Loucy (cell line): ENCODE data around the gene TTC21B.

Experiments
- EZH2phosphoT487 ChIP-seq: fragments of 200-600 bp; IDR thresholded peaks from 2 replicates; pipeline ENCODE4 v1.6.1; 2018; ENCODE audit warnings: antibody characterized with exemption, mild to moderate bottlenecking, moderate library complexity, borderline replicate concordance
- TF ChIP-seq, protein P1 (sequence below): fragments of 200-600 bp; sonication (generic); conservative IDR thresholded peaks from 2 replicates; pipeline ENCODE4 v1.5.1; 2014; ENCODE audit warnings: mild to moderate bottlenecking, antibody characterized with exemption, low read length

DNA sequence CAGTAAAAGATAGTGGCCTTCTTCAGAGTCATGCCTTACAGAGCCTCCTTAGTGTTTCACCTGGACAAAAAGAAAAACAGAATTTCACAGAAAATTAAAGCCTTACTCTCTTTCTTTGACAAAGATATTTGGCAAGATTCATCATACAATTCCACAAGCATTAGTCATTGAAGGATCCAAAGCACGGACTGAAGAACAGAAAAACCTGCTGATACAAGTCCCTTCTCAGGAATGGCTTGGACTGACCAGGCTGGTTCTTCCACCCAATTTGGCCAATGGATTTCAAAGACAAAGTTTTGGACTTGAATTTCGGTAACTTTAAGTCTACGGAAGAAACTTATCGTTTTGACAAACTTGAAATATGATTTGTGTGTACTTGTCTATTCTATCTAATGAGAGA, 120.4 kb downstream of the TTC21B start:
- TF ChIP-seq, protein P1, sequence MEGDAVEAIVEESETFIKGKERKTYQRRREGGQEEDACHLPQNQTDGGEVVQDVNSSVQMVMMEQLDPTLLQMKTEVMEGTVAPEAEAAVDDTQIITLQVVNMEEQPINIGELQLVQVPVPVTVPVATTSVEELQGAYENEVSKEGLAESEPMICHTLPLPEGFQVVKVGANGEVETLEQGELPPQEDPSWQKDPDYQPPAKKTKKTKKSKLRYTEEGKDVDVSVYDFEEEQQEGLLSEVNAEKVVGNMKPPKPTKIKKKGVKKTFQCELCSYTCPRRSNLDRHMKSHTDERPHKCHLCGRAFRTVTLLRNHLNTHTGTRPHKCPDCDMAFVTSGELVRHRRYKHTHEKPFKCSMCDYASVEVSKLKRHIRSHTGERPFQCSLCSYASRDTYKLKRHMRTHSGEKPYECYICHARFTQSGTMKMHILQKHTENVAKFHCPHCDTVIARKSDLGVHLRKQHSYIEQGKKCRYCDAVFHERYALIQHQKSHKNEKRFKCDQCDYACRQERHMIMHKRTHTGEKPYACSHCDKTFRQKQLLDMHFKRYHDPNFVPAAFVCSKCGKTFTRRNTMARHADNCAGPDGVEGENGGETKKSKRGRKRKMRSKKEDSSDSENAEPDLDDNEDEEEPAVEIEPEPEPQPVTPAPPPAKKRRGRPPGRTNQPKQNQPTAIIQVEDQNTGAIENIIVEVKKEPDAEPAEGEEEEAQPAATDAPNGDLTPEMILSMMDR: no peak
- TF ChIP-seq EZH2phosphoT487: no peak
